ENCODE results near the gene PEX13.
"Not testable (repeated sequence)": the region's sequence is repeated elsewhere in the genome, so short reads cannot be mapped to it uniquely, and the experiment has no call there.

Gene PEX13

GRCh38 chr2:61006486-61007105, 10.9 kb upstream of the PEX13 start:
- DNase-seq (ENCODE audit: low read depth in 2 of 2) = no peak

DNA sequence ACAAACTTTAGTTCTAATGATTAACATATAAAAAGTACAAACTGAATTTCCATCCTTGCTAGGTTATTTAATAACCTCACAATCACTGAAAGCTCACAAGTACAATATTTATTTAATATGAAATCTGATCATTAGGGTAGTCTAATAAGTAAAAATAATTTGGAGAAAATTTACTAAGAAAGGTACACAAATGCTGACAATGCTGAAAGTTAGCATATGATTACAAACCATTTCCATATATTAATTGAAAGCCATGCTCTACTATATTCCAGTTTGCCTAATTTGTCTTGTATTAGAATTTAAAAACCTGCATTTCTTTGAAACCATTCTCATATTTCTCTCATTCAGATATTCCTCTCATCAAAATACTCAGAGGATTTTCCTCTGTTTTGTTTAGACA, 8.2 kb upstream of the PEX13 start:
- no peak for DNase-seq (ENCODE audit: low read depth in 2 of 2)

DNA sequence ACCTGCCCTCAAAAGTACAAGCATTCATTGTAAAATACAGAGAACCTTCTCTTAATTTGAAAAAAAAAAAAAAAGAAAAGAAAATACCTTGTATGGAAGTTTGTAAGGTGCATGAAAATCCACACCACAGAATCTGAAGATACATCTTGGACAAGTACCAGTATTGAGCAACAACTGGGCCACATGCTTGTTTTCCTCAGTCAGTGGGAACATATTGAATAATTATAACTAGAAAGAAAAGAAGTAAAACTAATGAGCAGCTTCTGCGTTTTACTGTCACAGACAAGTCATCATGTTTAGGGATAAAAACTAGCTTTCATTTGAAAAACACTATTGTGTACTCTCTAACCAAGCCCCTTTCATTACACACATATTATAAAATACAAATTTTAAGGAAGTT, 5.8 kb upstream of the PEX13 start:
- no peak for DNase-seq (ENCODE audit: low read depth in 2 of 2)

- DNase-seq (ENCODE audit: low read depth in 2 of 2) = not testable (repeated sequence)
These were observed 5.2 kb upstream of the PEX13 start for GRCh38 chr2:61012303-61012702.

DNA sequence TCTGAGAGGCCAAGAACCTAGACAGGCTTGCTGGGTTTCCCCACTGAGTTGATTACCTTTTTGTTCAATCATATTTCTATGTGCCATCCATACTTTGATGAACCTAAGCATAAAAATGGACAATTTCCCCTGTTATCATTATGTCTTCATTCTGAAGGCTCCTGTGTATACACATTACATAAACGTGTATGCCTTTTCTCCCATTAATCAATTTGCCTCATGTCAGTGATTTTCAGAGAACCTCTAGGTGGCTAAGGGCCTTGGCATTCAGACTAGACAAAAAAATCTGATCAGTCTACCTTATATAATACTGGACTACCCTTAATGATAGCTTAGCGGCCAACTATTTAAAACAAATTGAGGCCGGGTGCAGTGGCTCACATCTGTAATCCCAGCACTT, 4.1 kb upstream of the PEX13 start:
- DNase-seq (ENCODE audit: low read depth in 2 of 2) = no peak

DNA sequence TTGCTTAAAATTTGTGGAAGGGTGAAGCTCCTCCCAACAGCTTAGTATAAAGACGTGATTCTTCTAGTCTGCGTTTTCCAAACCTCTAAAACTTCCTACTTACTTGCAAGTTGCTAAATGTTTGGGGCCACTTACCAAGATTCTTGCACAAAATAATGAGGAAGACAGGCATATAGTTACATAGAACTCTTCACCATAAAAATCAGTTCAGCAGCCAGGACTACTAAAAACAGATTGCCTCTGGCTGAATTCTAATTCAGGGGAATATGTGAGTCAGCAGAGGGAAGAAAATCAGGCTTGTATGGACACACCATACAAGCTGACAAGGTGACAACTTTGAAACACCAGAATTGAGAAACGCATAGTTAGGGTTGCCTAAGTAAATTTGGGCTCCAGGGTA, 2.8 kb upstream of the PEX13 start:
- DNase-seq (ENCODE audit: low read depth in 2 of 2) = no peak

DNA sequence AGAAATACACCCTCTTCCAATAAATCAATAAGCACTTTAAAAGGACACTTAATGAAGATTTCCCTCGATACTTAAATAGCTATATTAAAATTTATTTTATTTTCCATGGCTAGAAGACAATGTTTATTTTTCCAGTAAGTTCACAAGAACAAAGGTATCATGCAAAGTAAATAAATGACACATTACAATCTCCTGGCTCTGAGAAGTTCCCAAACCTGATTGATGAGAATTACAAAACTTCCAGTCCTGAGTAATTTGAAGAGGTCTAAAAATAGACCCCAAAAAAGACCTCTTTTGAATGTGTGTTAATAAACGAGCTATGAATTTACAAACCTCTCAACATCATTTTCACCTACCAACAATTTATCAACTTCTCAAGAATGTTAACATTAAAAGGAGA, 1.5 kb upstream of the PEX13 start:
- DNase-seq (ENCODE audit: low read depth in 2 of 2) = no peak

DNA sequence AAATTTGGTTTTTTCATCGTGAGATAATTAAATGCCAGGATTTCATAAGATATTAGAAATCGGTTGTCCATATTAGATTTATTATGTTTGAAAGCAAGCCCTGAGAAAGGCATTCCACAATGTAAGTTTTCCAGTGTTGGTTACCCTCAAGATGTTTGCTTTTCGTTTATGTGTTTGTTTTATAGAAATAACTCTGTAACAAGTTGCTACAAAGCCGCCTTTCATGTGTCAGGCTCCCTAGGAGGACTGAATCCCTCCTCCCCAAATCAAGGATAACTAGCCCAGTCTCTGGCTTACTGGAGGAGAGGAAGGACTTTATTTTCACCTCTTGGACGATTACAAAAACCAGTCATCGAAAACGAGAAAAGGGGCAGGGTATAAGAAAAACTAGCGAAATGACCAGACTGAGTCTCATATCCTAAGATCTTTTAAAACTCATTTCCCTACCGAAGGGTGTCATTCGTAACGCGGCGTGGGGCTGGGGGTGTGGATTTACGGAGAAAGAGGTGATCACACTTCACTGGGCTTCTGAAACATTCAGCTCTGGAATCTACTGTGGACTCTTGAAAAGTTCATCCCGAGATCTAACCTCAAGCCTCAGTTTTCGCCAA, 1.0 kb upstream of the PEX13 start:
- DNase-seq (ENCODE audit: low read depth in 2 of 2) = no peak

GRCh38 chr2:61017003-61017555, 441 bp upstream of the PEX13 start:
- DNase-seq (ENCODE audit: low read depth in 2 of 2) = peak; percentile 20 to 29

GRCh38 chr2:61018318-61018755, 817 bp downstream of the PEX13 start:
- DNase-seq (ENCODE audit: low read depth in 2 of 2) = no peak

GRCh38 chr2:61018798-61019197, 1.3 kb downstream of the PEX13 start:
- no peak for DNase-seq (ENCODE audit: low read depth in 2 of 2)

DNA sequence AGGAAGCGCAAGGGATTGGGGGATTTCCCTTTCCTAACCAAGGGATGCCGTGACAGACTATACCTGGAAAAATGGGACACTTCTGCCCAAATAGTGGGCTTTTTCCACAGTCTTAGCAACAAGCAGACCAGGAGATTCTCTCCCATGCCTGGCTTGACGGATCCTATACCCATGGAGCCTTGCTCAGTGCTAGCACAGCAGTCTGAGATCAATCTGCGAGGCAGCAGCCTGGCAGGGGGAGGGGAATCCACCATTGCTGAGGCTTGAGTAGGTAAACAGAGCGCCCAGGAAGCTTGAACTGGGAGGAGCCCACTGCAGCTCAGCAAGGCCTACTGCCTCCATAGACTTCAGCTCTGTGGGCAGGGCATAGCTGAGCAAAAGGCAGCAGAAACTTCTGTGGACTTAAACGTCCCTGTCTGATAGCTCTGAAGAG, 3.7 kb downstream of the PEX13 start:
- DNase-seq (ENCODE audit: low read depth in 2 of 2) = no peak

DNA sequence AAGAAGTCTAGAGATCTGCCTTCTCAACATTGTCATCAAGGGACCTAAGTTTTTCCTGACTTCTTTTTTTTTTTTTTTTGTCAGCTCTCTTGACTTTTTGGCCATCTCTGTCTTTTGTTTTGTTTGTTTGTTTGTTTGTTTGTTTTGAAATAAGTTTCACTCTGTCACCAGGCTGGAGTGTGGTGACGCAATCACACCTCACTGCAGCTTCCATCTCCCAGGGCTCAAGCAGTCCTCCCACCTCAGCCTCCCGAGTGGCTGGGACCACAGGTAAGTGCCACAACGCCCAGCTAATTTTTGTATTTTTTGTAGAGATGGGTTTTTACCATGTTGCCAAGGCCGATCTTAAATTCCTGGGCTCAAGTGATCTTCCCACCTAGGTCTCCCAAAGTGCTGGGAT, 6.2 kb downstream of the PEX13 start:
- no peak for DNase-seq (ENCODE audit: low read depth in 2 of 2)

- DNase-seq (ENCODE audit: low read depth in 2 of 2) = no peak
These were observed 12.0 kb downstream of the PEX13 start for GRCh38 chr2:61029533-61029932.

- not testable (repeated sequence) for DNase-seq (ENCODE audit: low read depth in 2 of 2)
These were observed 17.1 kb downstream of the PEX13 start for GRCh38 chr2:61034592-61034991.

DNA sequence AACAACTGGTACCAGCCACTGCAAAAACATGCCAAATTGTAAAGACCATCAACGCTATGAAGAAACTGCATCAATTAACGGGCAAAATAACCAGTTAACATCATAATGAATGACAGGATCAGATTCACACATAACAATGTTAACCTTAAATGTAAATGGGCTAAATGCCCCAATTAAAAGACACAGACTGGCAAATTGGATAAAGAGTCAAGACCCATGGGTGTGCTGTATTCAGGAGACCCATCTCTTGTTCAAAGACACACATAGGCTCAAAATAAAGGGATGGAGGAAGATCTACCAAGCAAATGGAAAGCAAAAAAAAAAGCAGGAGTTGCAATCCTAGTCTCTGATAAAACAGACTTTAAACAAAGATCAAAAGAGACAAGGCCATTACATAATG, 19.1 kb downstream of the PEX13 start:
- not testable (repeated sequence) for DNase-seq (ENCODE audit: low read depth in 2 of 2)

DNA sequence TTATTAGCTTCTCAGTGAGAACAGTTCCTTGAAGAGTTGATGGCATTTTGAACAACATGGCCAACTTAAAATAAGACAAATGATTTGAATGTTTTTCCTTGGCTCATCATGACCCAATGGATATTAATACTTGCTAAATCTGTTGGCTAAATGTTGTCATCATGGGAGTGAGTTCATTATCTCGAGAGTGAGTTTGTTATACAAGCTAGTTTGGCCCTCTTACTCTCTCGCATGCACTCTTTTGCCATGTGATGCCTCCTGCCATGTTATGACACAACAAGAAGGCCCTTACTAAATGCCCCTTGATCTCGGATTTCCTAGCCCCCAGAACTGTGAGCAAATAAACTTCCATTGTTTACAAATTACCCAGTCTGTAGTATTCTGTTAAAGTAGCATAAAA, 25.3 kb downstream of the PEX13 start:
- DNase-seq (ENCODE audit: low read depth in 2 of 2) = no peak

GRCh38 chr2:61044636-61045035, 27.1 kb downstream of the PEX13 start:
- no peak for DNase-seq (ENCODE audit: low read depth in 2 of 2)

DNA sequence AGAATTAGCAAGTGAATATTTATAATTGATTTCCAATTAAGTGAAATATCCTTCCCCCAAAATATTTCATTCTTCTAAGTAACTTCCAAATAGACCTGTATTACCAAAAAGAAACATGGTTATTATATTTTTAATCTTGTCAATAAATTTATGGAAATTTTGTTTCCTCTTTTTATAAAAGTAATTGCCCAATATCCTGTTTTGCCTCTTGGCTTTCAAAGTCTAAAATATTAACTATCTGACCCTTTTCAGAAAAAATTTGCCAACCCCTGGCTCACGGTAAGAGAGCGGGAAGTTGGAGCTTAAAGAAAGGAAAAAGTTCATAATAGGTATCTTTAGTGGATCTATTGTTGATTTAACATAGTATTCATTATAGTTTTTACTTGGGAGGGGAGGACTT, 27.7 kb downstream of the PEX13 start:
- no peak for DNase-seq (ENCODE audit: low read depth in 2 of 2)

DNA sequence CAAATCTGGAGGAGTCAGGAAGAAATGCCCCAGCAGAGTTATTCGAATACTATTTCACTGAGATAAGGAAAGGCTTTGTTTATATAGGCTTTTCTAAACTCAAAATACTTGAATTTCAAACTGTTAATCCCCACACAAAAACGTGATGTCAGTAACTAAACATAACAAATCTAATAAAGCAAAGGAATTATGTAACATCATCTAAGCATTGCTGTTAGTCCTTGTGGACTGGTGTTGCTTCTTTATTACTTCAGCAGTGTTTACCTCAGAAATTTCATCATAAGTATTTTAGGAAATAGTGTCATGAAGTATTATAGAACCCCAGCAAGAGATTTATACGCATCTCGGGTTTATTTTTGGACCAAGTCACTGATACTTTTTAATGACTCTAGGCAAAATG, 28.5 kb downstream of the PEX13 start:
- no peak for DNase-seq (ENCODE audit: low read depth in 2 of 2)

GRCh38 chr2:61055557-61055956, 38.0 kb downstream of the PEX13 start:
- no peak for DNase-seq (ENCODE audit: low read depth in 2 of 2)

- DNase-seq (ENCODE audit: low read depth in 2 of 2) = no peak
These were observed 40.0 kb downstream of the PEX13 start for GRCh38 chr2:61057562-61057961.

GRCh38 chr2:61059382-61059781, 41.9 kb downstream of the PEX13 start:
- no peak for DNase-seq (ENCODE audit: low read depth in 2 of 2)

Measured in stimulated activated CD8-positive, alpha-beta memory T cell treated with anti-CD3 and anti-CD28 coated beads, Interleukin-7, amount 100 ng/mL, for 1 hour (primary cell).